HCT116 (cell line): ENCODE results near the gene WAC. TPM values are rescaled to one million over a fixed set of nuclear protein-coding genes. Genes with fewer than 3 reads are reported as not detected.

Source experiments
- ATAC-seq: fragments of 200-7000 bp; cut with Tn5 transposase; 2 replicates; pipeline ENCODE4 v1.9.1; 2020; ENCODE audit warnings: mild to moderate bottlenecking, moderate library complexity
- BruUV-seq: library from RNA; stranded (reverse); fragments of 400-500 nt; replicated peaks from 2 replicates; lab custom pipeline; 2021; lab: Mats Ljungman, UMichigan
- CTCF ChIA-PET: fragments of 300-600 bp; sonication (Branson Sonifier 250); formaldehyde crosslinking; loops from one replicate; lab custom pipeline; 2021; ENCODE audit warnings: antibody characterized with exemption; lab: Charles Lee
- POLR2A ChIA-PET: fragments of 300-600, 350-600 bp; sonication (Branson Sonifier 250); formaldehyde crosslinking; loops from one replicate; lab custom pipeline; 2021; ENCODE audit warnings: antibody characterized with exemption; lab: Charles Lee
- RAD21 ChIA-PET, 2 experiments: fragments of 300-600 bp; sonication (Branson Sonifier 250); formaldehyde crosslinking; loops; one replicate each; lab custom pipeline; 2023; ENCODE audit warnings: low total read pairs in 2 of 2; ENCODE audit not compliant: uncharacterized antibody in 2 of 2, unreplicated experiment in 2 of 2, low non-redundant PET in 1 of 2; lab: Charles Lee
- DNase-seq: peaks from one replicate; pipeline ENCODE4 v3.0.0-alpha.2; 2010; ENCODE audit warnings: low read depth, low spot score
- H2AFZ ChIP-seq: fragments of 200-600 bp; shearing (Covaris generic), sonication (generic); 2 replicates; pipeline ENCODE4 v1.6.1; 2017; ENCODE audit warnings: low read depth, mixed run types, mixed read lengths, antibody characterized with exemption, low read length; ENCODE audit not compliant: poor library complexity, severe bottlenecking
- H3K27ac ChIP-seq: 2 replicates; pipeline ENCODE4 v1.5.1; 2012; ENCODE audit warnings: low read depth, low read length
- H3K27me3 ChIP-seq: fragments of 200-600 bp; sonication (generic); 2 replicates; pipeline ENCODE4 v1.6.1; 2016; ENCODE audit warnings: mixed run types, low read length, mixed read lengths; ENCODE audit not compliant: insufficient read depth
- H3K36me3 ChIP-seq, 2 experiments: fragments of 200-500 bp in 1 of 2; fragments of 200-600 bp in 1 of 2; sonication (Bioruptor generic) in 1 of 2; sonication (generic) in 1 of 2; 2 replicates each; pipeline versions ENCODE4 v1.5.1 to v1.6.1; 2014 to 2016; ENCODE audit warnings: low read length in 2 of 2, inconsistent platforms in 1 of 2, mixed read lengths in 1 of 2, mixed run types in 1 of 2; ENCODE audit not compliant: insufficient read depth in 2 of 2, control insufficient read depth in 1 of 2
- H3K4me1 ChIP-seq, 2 experiments: fragments of 200-600 bp in 1 of 2; sonication (generic) in 1 of 2; 2 replicates each; pipeline versions ENCODE4 v1.5.1 to v1.6.1; 2012 to 2017; ENCODE audit warnings: low read length in 2 of 2, inconsistent platforms in 1 of 2, mild to moderate bottlenecking in 1 of 2, mixed read lengths in 1 of 2, mixed run types in 1 of 2, moderate library complexity in 1 of 2; ENCODE audit not compliant: insufficient read depth in 2 of 2, control insufficient read depth in 1 of 2
- H3K4me2 ChIP-seq: fragments of 200-600 bp; sonication (generic); 2 replicates; pipeline ENCODE4 v1.6.1; 2017; ENCODE audit warnings: mixed run types, low read length, mixed read lengths
- H3K4me3 ChIP-seq, 2 experiments: fragments of 200-600 bp in 1 of 2; sonication (generic) in 1 of 2; replicated peaks in 1 of 2; 2 replicates each; pipeline ENCODE4 v1.5.1; 2011 to 2016; ENCODE audit warnings: low read length in 2 of 2, control low read depth in 1 of 2, low read depth in 1 of 2, mild to moderate bottlenecking in 1 of 2, mixed read lengths in 1 of 2, mixed run types in 1 of 2
- H3K79me2 ChIP-seq: fragments of 200-600 bp; sonication (generic); 2 replicates; pipeline ENCODE4 v1.6.1; 2017; ENCODE audit warnings: mild to moderate bottlenecking, mixed run types, low read length, moderate library complexity, mixed read lengths; ENCODE audit not compliant: insufficient read depth
- H3K9ac ChIP-seq: fragments of 200-600 bp; sonication (generic); 2 replicates; pipeline ENCODE4 v1.6.1; 2016; ENCODE audit warnings: low read length, mixed read lengths
- H3K9me2 ChIP-seq: fragments of 200-600 bp; sonication (generic), shearing (Covaris generic); 2 replicates; pipeline ENCODE4 v1.6.1; 2017; ENCODE audit warnings: mixed run types, mild to moderate bottlenecking, moderate library complexity; ENCODE audit not compliant: insufficient read depth
- H3K9me3 ChIP-seq, 2 experiments: fragments of 200-500 bp in 1 of 2; fragments of 200-600 bp in 1 of 2; sonication (Bioruptor generic) in 1 of 2; sonication (generic) in 1 of 2; 2 replicates each; pipeline ENCODE4 v1.6.1; 2014 to 2017; ENCODE audit warnings: low read length in 2 of 2, mixed read lengths in 2 of 2, inconsistent platforms in 1 of 2, low read depth in 1 of 2, mild to moderate bottlenecking in 1 of 2, mixed run types in 1 of 2, moderate library complexity in 1 of 2; ENCODE audit not compliant: control insufficient read depth in 1 of 2, insufficient read depth in 1 of 2
- H4K20me1 ChIP-seq: fragments of 200-600 bp; sonication (generic), shearing (Covaris generic); 2 replicates; pipeline ENCODE4 v1.6.1; 2017; ENCODE audit warnings: mixed run types, mild to moderate bottlenecking, moderate library complexity; ENCODE audit not compliant: insufficient read depth
- CTCF ChIP-seq, 3 experiments: fragments of 200-600 bp in 1 of 3; sonication (generic) in 1 of 3; IDR thresholded peaks in 2 of 3; conservative IDR thresholded peaks in 1 of 3; 2 replicates each; pipeline ENCODE4 v1.5.1; 2012 to 2017; ENCODE audit warnings: low read depth in 2 of 3, low read length in 2 of 3, antibody characterized with exemption in 1 of 3, borderline replicate concordance in 1 of 3, control low read depth in 1 of 3, mild to moderate bottlenecking in 1 of 3, mixed read lengths in 1 of 3, mixed run types in 1 of 3, moderate library complexity in 1 of 3; ENCODE audit not compliant: insufficient read depth in 1 of 3
- EGR1 ChIP-seq: IDR thresholded peaks from 2 replicates; pipeline ENCODE4 v1.6.1; 2012; ENCODE audit warnings: low read depth
- EZH2 ChIP-seq: fragments of 200-600 bp; sonication (generic); IDR thresholded peaks from 2 replicates; pipeline ENCODE4 v1.6.1; 2017; ENCODE audit warnings: antibody characterized with exemption, mixed run types
- JUND ChIP-seq: IDR thresholded peaks from 2 replicates; pipeline ENCODE4 v1.6.1; 2012
- POLR2A ChIP-seq: IDR thresholded peaks from 2 replicates; pipeline ENCODE4 v1.7.0; 2011; ENCODE audit warnings: borderline replicate concordance; ENCODE audit not compliant: insufficient read depth, insufficient read length; ENCODE audit errors: extremely low read depth
- POLR2AphosphoS5 ChIP-seq: IDR thresholded peaks from 2 replicates; pipeline ENCODE4 v1.6.1; 2011; ENCODE audit warnings: mild to moderate bottlenecking, low read depth, low read length, moderate library complexity
- RAD21 ChIP-seq: IDR thresholded peaks from 2 replicates; pipeline ENCODE4 v1.6.1; 2012; ENCODE audit warnings: low read depth, mild to moderate bottlenecking
- SP1 ChIP-seq: IDR thresholded peaks from 2 replicates; pipeline ENCODE4 v1.6.1; 2012; ENCODE audit warnings: low read depth
- SRF ChIP-seq: IDR thresholded peaks from 2 replicates; pipeline ENCODE4 v1.6.1; 2012; ENCODE audit warnings: low read depth
- TCF7L2 ChIP-seq: IDR thresholded peaks from 2 replicates; pipeline ENCODE4 v1.7.0; 2011; ENCODE audit warnings: borderline replicate concordance, inconsistent platforms; ENCODE audit not compliant: insufficient read depth, insufficient read length; ENCODE audit errors: extremely low read depth
- YY1 ChIP-seq: IDR thresholded peaks from 2 replicates; pipeline ENCODE4 v1.6.1; 2011; ENCODE audit warnings: low read length, low read depth, moderate library complexity, mild to moderate bottlenecking; ENCODE audit not compliant: insufficient replicate concordance; ENCODE audit errors: extremely low read depth
- ZBTB33 ChIP-seq: IDR thresholded peaks from 2 replicates; pipeline ENCODE4 v1.6.1; 2011; ENCODE audit warnings: mild to moderate bottlenecking, low read length, moderate library complexity; ENCODE audit not compliant: insufficient replicate concordance; ENCODE audit errors: extremely low read depth
- ZFX ChIP-seq: fragments of 450-650 bp; IDR thresholded peaks from 2 replicates; pipeline ENCODE4 v1.6.1; 2017
- ZNF274 ChIP-seq: fragments of 200-500 bp; sonication (Bioruptor generic); IDR thresholded peaks from 2 replicates; pipeline ENCODE4 v1.6.1; 2014; ENCODE audit warnings: mild to moderate bottlenecking, low read depth, low read length, inconsistent platforms
- intact Hi-C: fragments of 100-400 bp; cut with micrococcal nuclease; formaldehyde crosslinking; loops from 2 replicates; pipeline ENCODE4 v1.10.0; 2022
- total RNA-seq: library from RNA; stranded (reverse); gene quantifications from one replicate; pipeline ENCODE4 v1.2.1, GENCODE V29; 2021; ENCODE audit not compliant: unreplicated experiment
- TF ChIP-seq, protein P1 (sequence below): IDR thresholded peaks from 2 replicates; pipeline ENCODE4 v1.6.1; 2012
- TF ChIP-seq, protein P2 (sequence below): IDR thresholded peaks from 2 replicates; pipeline ENCODE4 v1.6.1; 2012; ENCODE audit warnings: low read depth

The WAC gene
- total RNA-seq, 1 experiment from 2014 or later: 117 TPM

GRCh38 chr10:28561531-28561930 lies 28.6 kb downstream of the WAC start:
- Histone ChIP-seq H3K27ac (no peak overlapping the region), H3K4me3 (no peak overlapping the region), H3K4me1 (peaks cover 8 to 30% of the 10 kb centered on the region in 2 experiments), H3K9me2 (no peaks in the 10 kb centered on the region), H3K79me2 (peaks cover 100% of the 10 kb centered on the region), H3K4me2 (no peak overlapping the region), H2AFZ (no peak overlapping the region), H3K27me3 (no peaks in the 10 kb centered on the region), H3K9ac (no peak overlapping the region), H4K20me1 (peaks cover 58% of the 10 kb centered on the region; the same call in 1 of the 2 replicates), H3K36me3 (peaks cover 11 to 13% of the 10 kb centered on the region in 2 experiments; a peak in 2 of 4 replicates), H3K9me3 (no peaks in the 10 kb centered on the region)
- ChIA-PET POLR2A (no interaction called here), CTCF (no interaction called here), RAD21 (no interaction called here)
- intact Hi-C loops: no loop called here
- no peak for TF ChIP-seq POLR2AphosphoS5
- TF ChIP-seq, protein P1, sequence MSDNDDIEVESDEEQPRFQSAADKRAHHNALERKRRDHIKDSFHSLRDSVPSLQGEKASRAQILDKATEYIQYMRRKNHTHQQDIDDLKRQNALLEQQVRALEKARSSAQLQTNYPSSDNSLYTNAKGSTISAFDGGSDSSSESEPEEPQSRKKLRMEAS: no peak
- no peak for TF ChIP-seq EGR1
- no peak for TF ChIP-seq TCF7L2
- no peak for TF ChIP-seq POLR2A
- TF ChIP-seq RAD21: no peak
- TF ChIP-seq CTCF (IDR thresholded peaks at IDR 0.05 in 2 of 3, conservative IDR thresholded peaks at IDR 0.05 in 1 of 3; ENCODE audit: borderline replicate concordance in 1 of 3, insufficient read depth in 1 of 3, low read depth in 2 of 3, low read length in 2 of 3): no peak
- TF ChIP-seq SRF: no peak
- no peak for TF ChIP-seq ZNF274
- TF ChIP-seq JUND: no peak
- TF ChIP-seq SP1: no peak
- TF ChIP-seq EZH2: no peak
- no peak for TF ChIP-seq ZBTB33
- no peak for TF ChIP-seq YY1
- TF ChIP-seq, protein P2, sequence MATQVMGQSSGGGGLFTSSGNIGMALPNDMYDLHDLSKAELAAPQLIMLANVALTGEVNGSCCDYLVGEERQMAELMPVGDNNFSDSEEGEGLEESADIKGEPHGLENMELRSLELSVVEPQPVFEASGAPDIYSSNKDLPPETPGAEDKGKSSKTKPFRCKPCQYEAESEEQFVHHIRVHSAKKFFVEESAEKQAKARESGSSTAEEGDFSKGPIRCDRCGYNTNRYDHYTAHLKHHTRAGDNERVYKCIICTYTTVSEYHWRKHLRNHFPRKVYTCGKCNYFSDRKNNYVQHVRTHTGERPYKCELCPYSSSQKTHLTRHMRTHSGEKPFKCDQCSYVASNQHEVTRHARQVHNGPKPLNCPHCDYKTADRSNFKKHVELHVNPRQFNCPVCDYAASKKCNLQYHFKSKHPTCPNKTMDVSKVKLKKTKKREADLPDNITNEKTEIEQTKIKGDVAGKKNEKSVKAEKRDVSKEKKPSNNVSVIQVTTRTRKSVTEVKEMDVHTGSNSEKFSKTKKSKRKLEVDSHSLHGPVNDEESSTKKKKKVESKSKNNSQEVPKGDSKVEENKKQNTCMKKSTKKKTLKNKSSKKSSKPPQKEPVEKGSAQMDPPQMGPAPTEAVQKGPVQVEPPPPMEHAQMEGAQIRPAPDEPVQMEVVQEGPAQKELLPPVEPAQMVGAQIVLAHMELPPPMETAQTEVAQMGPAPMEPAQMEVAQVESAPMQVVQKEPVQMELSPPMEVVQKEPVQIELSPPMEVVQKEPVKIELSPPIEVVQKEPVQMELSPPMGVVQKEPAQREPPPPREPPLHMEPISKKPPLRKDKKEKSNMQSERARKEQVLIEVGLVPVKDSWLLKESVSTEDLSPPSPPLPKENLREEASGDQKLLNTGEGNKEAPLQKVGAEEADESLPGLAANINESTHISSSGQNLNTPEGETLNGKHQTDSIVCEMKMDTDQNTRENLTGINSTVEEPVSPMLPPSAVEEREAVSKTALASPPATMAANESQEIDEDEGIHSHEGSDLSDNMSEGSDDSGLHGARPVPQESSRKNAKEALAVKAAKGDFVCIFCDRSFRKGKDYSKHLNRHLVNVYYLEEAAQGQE: no peak
- no peak for TF ChIP-seq ZFX
- no TSS peak for BruUV-seq
- no peak for ATAC-seq
- DNase-seq: no peak
